ENCODE results near the gene ANGPT4. TPM values are rescaled to one million over a fixed set of nuclear protein-coding genes. Genes with fewer than 3 reads are reported as not detected.
"Not testable (repeated sequence)": the region's sequence is repeated elsewhere in the genome, so short reads cannot be mapped to it uniquely, and the experiment has no call there.

Gene ANGPT4
- total and polyA plus RNA-seq, 2 of the 8 experiments (the other 6 are each of a cell fraction or from before 2014, with no cell fraction given): 0.07 to 0.33 TPM

- CTCF ChIA-PET (ENCODE audit: partially characterized antibody): interaction anchor here (0.6 to 1.8 kb wide), 2 partner anchors 12 to 485 kb away, joined by 3 to 4 read pairs; no protein-coding TSS in a partner anchor
- H3K56ac ChIP-seq (replicated peaks; ENCODE audit: insufficient read length, low read depth, low read length); H3K9ac ChIP-seq (replicated peaks in 1 of 4; ENCODE audit: extremely low read depth in 1 of 4, low read depth in 3 of 4, low read length in 3 of 4); H3K4ac ChIP-seq (replicated peaks; ENCODE audit: insufficient read length, low read depth, low read length); H3K36me3 ChIP-seq (ENCODE audit: control insufficient read depth in 2 of 4, insufficient read depth in 4 of 4, low read length in 3 of 4); H3K23me2 ChIP-seq (ENCODE audit: low read depth, low read length); H3K27me3 ChIP-seq (replicated peaks in 1 of 4; ENCODE audit: control insufficient read depth in 3 of 4, extremely low read depth in 1 of 4, insufficient read depth in 3 of 4, low read length in 3 of 4); H4K20me1 ChIP-seq (replicated peaks in 1 of 2; ENCODE audit: control insufficient read depth in 1 of 2, insufficient read depth in 2 of 2, low read length in 2 of 2); H3K79me1 ChIP-seq (ENCODE audit: low read depth, low read length); H2BK120ac ChIP-seq (replicated peaks; ENCODE audit: low read depth, low read length); H2BK20ac ChIP-seq (ENCODE audit: low read length); POLR2A ChIA-PET (ENCODE audit: partially characterized antibody); H3K4me2 ChIP-seq (ENCODE audit: insufficient read depth in 1 of 2, low read depth in 2 of 2, low read length in 2 of 2); H3K9me3 ChIP-seq (ENCODE audit: insufficient read depth in 2 of 2, low read depth in 1 of 2, low read length in 1 of 2); H4K5ac ChIP-seq (ENCODE audit: insufficient read length, low read depth, low read length); H3K27ac ChIP-seq (ENCODE audit: low read depth, low read length); H3K79me2 ChIP-seq (ENCODE audit: control insufficient read depth in 1 of 2, insufficient read depth in 2 of 2, low read length in 2 of 2); H3K23ac ChIP-seq (ENCODE audit: insufficient read length); H4K91ac ChIP-seq (replicated peaks; ENCODE audit: insufficient read length, low read length); FAIRE-seq; H3K18ac ChIP-seq (ENCODE audit: extremely low read depth, low read length); H3K4me1 ChIP-seq (replicated peaks in 1 of 4; ENCODE audit: control insufficient read depth in 3 of 4, insufficient read depth in 4 of 4, low read length in 3 of 4); H2AFZ ChIP-seq (ENCODE audit: low read length); H2BK5ac ChIP-seq (ENCODE audit: low read depth, low read length); H3K4me3 ChIP-seq (ENCODE audit: extremely low read depth in 1 of 4, insufficient read depth in 2 of 4, low read depth in 3 of 4, low read length in 4 of 4); H2AK5ac ChIP-seq (ENCODE audit: low read depth, low read length); H2BK15ac ChIP-seq (ENCODE audit: low read length); H2BK12ac ChIP-seq (ENCODE audit: low read depth, low read length); DNase-seq (ENCODE audit: low read depth in 1 of 2, low spot score in 2 of 2); H3K14ac ChIP-seq (ENCODE audit: insufficient read length); H4K8ac ChIP-seq (ENCODE audit: extremely low read depth, insufficient read depth, low read length): not testable (repeated sequence)
- WGBS, 2 experiments (ENCODE audit: extremely low coverage in 1 of 2, insufficient coverage in 1 of 2, insufficient read length in 1 of 2, insufficient replicate concordance in 2 of 2, low coverage in 1 of 2, low lambda C conversion rate in 2 of 2, missing lambda C conversion rate in 1 of 2): 93% methylated on average over 7 of the region's 8 CpGs; no CpG with 5 or more reads in 1 of the 2 experiments
These were observed 88.2 kb downstream of the ANGPT4 start for GRCh38 chr20:827981-828380.
